Vagina (tissue), 2 donors: Measurements from ENCODE around the gene FAT2.

Experiments
- POLR2A ChIP-seq, 2 donors: fragments of 450-650 bp; IDR thresholded peaks; one replicate each; pipeline ENCODE4 v1.6.1; 2017; ENCODE audit warnings: antibody characterized with exemption in 2 of 2, mild to moderate bottlenecking in 2 of 2, moderate library complexity in 2 of 2
- POLR2AphosphoS5 ChIP-seq, 2 donors: sonication (generic); formaldehyde crosslinking; IDR thresholded peaks; one replicate each; pipeline ENCODE4 v1.9.0; 2017; ENCODE audit warnings: antibody characterized with exemption in 2 of 2, mild to moderate bottlenecking in 2 of 2, low read depth in 1 of 2; ENCODE audit not compliant: insufficient read depth in 1 of 2
- TF ChIP-seq, protein P1 (sequence below), 3 experiments: fragments of 450-650 bp in 2 of 3; fragments of 200-600 bp in 1 of 3; sonication (generic) in 1 of 3; IDR thresholded peaks; one replicate each; pipeline ENCODE4 v1.5.1; 2017 to 2019; ENCODE audit warnings: antibody characterized with exemption in 3 of 3, mild to moderate bottlenecking in 2 of 3, moderate library complexity in 2 of 3

GRCh38 chr5:151553695-151554094, 37.4 kb downstream of the FAT2 start:
- no peak for TF ChIP-seq POLR2A (IDR thresholded peaks at IDR 0.05)
- TF ChIP-seq POLR2AphosphoS5 (IDR thresholded peaks at IDR 0.05; ENCODE audit: insufficient read depth in 1 of 2, low read depth in 1 of 2), result no peak
- TF ChIP-seq, protein P1, sequence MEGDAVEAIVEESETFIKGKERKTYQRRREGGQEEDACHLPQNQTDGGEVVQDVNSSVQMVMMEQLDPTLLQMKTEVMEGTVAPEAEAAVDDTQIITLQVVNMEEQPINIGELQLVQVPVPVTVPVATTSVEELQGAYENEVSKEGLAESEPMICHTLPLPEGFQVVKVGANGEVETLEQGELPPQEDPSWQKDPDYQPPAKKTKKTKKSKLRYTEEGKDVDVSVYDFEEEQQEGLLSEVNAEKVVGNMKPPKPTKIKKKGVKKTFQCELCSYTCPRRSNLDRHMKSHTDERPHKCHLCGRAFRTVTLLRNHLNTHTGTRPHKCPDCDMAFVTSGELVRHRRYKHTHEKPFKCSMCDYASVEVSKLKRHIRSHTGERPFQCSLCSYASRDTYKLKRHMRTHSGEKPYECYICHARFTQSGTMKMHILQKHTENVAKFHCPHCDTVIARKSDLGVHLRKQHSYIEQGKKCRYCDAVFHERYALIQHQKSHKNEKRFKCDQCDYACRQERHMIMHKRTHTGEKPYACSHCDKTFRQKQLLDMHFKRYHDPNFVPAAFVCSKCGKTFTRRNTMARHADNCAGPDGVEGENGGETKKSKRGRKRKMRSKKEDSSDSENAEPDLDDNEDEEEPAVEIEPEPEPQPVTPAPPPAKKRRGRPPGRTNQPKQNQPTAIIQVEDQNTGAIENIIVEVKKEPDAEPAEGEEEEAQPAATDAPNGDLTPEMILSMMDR (IDR thresholded peaks at IDR 0.05), result no peak
